NOMO-1 treated with dmso at 0.1 percent for 144 hours (cell line): ENCODE data around the gene IKZF1.

Experiments used
- DNase-seq: peaks from one replicate; lab custom pipeline; 2025; ENCODE audit not compliant: unreplicated experiment; lab: John Stamatoyannopoulos, UW

The IKZF1 gene

DNA sequence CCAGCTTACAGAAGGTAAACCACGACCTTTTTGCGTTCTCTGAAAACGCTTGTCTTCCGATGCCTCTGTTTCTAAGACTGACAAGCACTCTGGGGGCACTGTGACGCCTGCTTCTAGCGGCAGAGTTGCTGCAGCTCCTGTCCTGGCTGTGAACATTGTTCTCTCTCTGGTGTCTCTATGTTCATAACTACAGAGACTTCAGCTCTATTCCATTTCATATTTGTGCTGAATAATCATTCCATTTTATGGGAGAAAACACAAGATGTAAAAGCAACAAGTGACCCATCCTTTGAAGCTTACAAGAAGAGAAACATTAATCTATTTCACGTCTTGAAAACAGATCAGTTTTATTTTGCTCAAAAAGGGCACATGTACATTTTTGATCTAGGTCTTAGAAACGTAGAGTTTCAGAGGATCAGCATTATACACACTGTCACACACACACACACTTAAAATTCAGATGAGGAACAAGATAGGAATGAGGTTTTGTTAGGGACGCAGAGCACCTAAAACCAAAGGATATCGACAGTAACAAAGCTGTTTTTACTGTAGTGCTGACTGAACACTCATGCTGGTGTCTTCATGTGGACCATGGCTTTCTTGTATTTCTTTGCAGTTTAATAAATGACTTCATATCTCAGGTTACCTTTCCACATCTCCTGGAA is 3.0 kb downstream of the IKZF1 start:
- no peak for DNase-seq

DNA sequence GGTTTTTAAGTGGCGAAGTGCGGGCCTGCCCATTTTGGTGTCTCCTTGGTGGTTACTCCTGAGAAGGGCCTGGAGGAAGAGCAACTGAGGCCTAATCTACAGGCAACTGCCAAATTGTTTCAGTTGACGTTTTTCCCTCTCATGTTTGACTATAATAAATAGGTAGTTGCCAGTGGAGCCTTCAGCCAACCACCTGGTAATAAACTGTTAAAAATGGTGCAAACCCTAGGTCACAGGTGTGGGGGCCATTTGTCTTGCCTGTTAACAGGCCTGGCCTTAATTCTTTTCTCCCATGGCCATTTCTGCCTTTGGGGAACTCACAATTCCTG is 3.7 kb downstream of the IKZF1 start:
- DNase-seq: no peak

DNA sequence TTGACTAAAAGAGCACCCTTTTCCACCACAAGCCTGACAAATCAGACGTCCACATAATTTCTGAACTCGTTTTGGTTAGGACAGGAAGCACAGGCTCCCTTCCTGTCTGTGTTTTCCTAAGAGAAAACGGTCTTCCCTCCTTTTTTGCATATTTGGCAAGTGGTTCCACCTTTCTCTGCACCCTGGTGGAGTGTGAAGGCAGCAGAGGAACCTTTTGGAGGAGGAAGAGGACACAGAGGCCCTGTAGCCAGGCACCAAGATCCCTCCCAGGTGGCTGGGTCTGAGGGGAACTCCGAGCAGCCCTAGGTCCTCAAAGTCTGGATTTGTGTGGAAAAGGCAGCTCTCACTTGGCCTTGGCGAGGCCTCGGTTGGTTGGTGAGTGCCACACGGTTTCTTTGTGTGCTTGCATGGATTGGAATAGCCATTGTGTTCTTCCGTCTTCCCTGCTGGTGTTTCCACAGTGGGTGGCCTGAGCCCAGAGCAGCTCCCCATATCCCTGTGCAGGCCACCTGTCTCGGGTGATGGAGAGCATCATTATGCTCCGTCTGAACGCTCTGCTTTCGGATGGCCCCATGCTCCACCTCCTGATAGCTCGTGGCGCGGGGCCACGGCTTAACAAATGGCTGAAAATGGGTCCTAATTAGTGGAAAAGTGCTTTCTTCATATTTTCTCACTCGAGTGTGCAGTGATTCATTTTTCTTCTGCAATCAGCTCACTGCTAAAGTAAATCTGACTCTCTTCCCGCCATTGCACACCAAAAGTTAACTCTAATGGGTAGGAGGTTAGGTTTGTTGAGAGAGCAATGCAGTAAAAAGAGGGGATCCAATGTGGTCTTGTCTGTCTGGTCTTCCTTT is 4.2 kb downstream of the IKZF1 start:
- DNase-seq: no peak

DNA sequence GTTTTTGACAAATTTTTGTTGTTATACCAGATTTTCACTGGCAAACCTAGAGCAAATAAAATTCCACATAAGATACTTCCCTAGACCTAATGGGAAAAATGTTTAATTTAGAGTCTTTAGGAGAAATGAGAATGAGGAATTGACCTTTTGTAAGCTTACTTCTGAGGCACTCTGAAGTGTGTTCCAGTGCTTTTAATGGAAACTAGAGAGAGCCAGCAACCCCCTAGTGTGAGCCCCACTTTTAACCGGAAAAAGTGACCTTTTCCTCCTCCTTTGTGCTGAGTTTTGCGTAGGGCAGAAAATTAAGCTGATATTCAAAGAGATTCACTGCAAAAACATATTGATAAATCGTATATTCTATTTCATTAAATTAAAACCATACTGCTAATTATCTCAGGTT is 5.2 kb downstream of the IKZF1 start:
- DNase-seq: no peak

DNA sequence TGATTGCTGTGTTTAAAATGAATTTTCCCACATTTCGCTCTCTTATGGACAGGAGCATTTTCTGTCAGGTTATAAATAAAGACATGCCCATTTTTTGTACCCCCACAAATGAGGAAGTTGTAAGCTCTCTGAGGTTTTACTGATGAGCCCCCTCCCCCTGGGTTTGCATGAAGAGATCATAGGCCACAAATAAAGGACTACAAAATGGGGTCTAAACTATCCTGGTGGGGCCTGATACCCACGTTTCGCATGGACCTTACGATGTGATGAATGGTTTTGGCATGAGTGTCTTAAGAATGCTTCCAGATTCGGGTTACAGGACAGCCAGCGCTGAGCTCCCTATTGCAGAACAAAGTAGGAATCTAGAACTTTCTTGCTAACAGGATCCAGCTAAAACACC is 5.8 kb downstream of the IKZF1 start:
- peak; percentile 41 for DNase-seq

DNA sequence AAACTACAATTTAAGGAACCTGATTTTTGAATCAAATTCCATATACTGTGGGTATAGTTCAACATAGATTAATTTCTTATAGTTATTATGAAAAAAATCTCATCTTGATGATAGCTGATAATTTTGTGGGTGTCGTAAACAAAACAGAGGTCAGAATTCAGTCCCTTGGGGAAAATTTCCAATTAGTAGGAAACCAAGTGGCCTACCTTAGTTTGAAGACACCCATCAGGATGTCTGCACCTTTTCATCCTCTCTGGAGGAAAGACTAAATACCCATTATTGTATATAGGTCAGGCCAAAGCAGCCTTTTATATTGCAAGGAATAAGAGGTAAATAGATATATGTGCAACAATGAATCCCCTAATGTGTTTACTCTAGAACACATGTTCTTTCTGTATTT is 6.4 kb downstream of the IKZF1 start:
- no peak for DNase-seq

DNA sequence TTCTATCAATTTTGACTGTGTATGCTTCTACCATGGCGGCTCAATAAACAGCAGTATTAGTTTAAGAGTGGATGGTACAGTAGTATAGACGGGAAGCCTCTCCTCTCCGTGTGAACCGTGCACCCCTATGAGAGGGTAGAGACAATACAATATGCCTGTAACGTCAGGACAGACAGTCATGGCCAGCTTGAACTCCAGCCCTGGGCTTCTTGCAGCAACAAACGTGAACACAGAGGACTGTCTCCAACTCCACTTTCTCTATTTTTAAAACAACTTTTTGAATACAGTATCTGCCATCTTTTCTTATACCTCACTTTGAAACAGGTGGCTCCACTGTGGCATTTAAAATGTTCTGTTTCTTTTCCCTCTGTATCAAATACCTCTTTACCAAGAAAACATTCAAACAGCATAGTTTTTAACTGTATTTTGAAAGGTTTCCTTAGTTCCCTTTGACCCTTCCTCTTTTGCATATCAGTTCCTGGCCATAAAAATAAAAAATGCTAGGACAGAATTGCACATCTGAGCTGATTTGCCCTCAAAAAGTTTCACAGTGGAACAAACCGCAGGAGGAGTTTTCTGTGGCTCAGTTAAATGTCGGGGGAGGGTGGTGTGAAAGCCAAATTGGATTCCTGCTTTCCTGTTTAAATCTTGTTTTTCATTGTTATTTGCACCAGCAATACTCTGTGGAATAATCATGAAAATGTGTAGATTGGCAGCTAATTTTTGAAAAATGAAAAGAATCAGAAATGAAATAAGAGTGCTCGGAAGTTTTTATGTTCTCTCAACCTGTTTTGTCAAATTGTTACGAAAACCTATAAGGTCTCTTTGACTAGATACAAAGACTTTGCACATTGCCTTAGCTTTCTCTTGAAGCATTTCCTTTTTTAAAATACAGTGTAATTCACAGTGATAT is 8.0 kb downstream of the IKZF1 start:
- peak; percentile 66 for DNase-seq

DNA sequence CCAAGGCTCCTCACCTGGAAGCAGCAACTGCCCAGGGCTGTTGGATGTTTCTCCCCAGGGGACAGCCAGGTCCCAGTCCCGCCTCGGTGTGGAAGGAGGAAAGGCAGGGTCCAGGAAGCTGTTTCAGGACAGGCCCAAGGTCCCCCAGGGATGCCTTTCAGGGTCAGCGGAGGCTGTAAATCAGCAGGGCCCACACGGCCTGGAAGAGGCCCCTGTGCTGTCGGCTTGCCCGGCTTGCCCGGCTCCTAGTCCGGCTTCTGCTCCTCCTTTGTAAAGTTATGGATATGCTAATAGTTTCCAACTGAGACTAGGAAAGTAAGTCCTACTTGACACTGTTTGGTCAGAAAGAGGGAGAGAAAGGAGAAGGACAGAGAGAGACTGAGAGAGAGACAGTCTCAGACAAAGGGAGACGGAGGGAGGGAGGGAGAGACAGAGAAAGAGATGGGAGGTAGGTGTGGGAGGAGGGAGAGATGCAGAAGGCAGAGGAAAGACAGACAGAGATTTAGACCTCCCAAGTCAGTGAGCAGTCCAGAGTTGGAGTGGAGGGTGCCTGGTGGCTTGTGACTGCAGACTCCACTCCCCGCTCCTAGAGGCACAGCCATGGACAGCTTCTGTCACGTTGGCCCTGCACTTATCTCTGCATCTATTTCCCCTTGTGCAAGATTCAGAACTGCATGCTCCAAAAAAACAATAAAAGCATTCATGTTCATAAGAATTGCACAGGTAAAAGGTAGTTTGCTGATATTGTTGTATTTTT is 10.5 kb downstream of the IKZF1 start:
- DNase-seq: no peak

DNA sequence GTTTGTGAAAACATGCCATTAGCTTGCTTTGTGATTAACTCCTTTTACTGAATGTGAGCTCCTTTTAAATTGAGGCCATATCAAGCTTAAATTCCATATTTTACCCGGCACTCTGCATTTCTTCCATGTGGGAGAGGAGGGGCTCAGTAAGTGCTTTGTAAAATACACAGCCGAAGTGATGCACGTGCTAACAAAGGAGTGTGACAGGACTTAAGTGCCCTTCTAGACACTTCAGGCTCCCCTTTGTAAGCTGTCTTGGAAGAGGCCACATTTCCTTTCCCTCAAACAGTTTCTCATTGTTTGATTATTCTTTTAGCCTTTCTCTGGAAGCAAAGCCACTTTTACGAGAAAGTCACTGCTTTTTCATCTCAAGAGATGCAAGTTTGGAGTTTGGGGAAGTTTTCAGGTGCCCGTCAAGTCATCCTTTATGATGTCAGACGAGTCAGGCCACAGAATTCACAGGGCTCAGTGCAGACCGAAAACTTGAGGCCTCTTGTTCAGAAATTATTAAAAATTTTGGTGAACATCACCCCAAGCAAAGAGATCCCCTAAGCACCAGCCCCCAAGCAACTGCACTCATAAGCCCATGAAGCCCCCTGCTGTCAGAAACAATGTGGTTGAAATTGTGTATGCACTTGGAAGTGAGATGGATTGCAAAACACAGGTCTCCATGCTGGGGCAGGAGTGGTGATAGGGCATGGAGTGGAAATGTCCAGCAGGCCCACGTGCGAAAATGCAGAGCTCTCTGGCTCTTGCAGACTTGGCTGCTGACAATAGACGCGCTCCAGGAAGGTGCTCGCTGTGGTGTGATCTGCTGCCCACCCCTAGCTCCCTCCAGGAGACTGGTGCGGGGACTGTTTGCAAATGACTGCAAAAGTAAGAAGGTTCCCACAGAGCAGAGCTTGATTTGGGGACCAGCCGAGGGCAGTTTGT is 11.5 kb downstream of the IKZF1 start:
- DNase-seq: no peak

DNA sequence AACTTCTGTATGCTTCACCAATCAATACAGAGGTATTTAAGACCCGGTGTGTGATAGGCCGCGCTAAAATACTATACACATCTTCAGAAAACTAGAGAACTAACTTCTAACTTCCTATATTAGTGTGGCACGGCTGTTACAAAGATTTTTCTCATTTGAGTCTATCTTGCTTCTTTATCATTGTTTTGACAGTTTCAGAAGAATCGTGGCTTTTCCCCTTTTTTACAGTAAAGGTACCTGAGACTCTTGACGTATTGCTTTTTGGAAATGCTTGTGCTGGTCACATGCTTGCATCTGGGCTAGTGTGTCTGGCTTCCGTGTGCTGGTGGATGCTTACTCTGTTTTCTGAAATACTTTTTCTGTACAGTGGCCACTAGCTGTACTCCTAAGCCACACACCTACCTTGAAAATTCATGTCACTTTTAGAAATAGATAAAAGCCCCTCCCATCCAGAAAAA is 12.7 kb downstream of the IKZF1 start:
- DNase-seq: no peak

DNA sequence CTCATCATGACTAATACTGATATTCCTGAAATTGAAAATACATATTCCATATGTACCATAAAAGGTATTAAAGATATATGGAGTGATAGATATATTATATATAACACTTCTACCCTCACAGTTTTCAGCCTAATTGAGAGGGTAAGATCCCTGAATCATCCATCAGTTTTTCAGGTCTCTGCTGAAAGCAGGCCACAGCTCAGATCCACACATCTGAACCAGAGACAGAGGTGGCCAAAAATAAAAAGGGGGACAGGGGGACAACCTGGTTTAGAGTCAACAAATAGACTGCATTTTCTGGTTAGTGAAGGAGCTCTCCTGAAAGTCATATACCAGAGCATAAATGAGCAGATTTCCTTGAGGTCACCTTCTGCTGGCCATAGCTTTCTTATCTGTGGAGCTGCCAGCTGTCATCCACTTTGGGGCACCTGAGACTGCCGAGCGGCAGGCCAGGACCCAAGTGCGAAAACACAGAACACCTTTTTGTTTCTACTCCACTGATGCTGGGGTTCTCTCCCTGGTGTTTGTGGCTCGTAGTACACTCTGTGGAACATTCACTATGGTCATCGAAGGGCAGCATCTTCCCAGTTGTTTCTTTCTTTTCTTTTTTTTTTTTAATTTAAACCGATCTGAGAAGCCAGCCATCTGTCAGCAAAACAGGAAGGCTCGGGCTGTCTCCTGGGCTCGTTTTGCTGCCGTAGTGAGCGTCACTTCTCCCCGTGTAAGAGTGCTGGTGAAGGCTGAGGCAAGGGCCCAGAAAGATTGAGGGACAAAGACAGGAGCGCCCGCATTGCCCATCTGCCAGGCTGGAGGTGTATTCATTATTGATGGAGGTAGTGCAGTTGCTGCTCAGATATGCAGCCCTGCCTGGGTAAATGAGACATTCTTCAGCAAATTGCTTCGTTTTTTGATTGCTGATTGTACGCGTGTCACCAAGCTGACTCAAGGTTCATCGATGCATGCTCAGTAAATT is 13.5 kb downstream of the IKZF1 start:
- no peak for DNase-seq

DNA sequence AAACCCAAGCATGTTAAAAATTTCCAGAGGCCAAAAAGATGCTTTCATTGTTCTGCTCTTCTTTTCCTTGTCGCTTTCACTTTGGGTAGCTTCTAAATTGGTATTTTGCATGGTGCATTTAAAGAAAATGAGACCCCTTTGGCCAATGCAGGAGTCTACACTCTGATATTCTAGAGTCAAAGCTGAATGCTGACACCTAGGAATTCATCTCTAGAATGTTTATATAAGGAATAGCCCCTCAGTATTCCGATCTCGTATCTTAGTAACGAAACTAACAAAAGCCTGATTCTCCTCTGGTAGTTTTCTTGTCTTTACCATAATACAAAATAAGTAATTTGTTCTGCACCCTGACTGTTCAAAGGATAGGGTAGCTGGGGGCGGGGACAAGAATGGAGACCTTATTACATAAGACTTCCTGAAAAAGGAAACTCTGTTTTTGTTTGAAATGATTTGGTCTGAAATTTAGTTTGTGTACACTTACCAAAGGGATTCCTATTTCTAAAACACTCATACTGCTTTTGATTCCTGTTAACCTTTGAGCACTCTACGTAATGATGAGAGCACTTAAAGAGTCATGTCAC is 17.1 kb downstream of the IKZF1 start:
- DNase-seq: no peak

DNA sequence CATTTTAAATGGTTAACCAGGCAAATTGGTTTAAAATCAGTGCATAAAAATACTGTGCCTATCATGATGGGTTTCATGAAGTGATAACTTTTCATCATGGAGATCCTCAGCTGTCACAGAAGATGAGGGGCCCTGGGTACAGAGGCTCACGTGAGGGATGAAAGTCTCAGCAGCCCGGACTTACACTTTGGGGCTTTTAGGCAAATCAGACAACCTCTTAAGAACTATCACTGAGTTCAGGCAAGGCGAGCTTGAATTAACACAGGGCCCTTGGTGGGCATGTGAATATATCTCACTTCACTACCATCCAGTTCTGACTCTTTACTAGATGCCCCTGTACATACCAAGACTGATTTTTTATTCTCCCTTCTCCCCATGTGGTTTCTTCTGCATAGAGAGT is 19.6 kb downstream of the IKZF1 start:
- no peak for DNase-seq

DNA sequence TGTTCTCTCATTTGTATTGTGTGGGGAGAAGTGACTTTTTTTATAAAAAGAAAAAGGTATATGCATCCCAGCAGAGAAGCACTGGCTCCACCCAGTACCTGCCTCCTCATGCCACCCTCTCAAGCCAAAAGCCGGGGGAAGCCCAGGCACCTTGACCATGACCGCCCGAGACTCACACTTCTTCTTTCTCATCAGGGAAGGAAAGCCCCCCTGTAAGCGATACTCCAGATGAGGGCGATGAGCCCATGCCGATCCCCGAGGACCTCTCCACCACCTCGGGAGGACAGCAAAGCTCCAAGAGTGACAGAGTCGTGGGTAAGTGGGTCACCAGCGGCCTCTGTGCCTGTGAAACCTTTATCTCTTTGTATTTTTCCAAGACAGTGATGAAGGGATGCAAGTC is 22.9 kb downstream of the IKZF1 start:
- DNase-seq: no peak

DNA sequence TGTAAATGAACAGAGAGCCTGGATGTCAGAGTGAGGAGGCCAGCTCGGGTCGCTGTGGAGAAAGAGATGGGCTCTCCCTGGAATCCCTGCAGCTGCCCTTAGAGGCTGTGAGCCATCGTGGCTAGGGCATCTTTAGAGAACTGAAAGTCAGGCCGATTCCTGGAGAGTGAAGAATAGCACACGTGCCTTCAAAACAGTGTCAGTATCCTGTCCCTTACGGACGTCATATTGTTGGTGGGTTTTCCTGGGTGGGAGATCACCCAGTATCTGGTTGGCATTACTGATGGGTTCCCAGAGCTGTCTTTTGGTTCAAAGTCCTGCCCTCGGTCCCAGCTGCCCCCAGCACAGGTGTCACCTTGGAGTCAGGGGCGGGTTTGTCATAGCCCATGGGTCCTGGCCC is 25.3 kb downstream of the IKZF1 start:
- DNase-seq: no peak

DNA sequence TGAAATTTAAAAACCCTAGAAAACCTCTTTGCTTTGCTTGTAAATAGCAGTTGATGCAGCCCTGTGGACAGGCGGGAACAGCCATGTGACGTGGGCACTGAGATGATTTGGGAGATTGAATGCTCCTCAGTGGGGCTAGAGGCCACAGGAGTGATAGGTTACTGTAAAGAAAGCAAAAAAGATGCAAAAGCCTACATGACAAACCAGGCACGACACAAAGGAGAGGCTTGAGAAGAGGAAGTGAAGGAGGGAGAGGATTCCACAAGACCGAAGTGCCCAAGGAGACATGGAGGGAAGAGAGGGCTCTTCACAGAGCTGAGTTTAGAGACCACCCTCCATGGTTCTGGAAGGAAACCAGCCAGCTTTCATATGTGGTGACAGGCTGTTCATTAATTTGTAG is 25.7 kb downstream of the IKZF1 start:
- DNase-seq: no peak

DNA sequence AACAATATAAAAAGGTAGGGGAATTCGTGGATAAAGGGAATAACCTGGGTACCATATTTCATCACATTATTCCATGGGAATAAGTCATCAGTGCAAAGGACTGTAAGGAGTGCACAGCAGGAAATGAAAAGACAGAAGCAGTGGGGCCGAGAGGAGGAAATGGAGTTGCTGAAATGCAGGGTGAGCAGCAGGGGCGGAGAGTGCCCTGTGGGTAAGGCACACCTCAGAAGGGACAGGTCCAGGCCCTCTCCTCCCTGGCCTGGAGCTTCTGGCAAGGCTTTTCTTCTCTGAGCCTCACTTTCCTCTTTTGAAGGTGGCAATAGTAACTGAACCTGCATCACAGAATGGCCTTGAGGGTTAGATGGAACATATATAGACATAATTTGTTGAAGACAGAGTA is 26.2 kb downstream of the IKZF1 start:
- DNase-seq: no peak

DNA sequence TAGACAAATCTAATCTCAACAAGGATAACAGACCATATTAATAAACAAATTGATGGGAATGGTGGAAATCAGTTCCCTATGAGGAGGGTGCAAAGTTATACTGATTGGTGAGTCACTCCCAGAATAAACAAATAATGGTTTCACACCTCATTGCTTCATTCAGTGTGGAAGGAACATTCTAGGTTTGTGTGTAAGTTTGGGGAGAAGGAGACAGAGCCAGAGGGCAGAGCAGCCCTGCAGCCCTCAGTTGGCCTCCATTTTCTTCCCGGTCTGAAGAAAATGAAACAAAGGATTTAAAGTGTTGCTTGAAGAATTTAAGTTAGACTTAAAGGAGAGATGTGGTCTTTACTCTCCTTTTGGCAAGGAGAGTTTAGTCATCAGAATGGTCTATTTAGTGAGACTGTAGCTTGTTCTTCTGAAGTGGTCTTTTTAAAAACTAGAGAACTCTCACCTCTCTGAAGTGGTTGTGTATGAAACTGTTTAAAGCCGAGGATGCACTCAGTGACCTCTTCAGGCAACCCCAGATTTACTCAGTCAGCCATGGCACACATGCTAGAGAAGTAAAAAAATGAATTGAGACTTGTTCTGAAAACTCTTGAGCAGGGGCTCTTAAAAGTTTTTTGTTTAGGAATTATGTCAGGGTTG is 27.2 kb downstream of the IKZF1 start:
- no peak for DNase-seq
